Hematopoietic multipotent progenitor cell treated with erythropoietin and hydrocortisone succinate and interleukin-3 and kit ligand, for 15 days (in vitro differentiated cells): ENCODE results near the gene PUS1.
"Not testable (repeated sequence)": the region's sequence is repeated elsewhere in the genome, so short reads cannot be mapped to it uniquely, and the experiment has no call there.

ENCODE experiments used
- DNase-seq: peaks from one replicate; pipeline ENCODE4 v3.0.0-alpha.2; 2015; ENCODE audit warnings: low spot score

The PUS1 gene

DNA sequence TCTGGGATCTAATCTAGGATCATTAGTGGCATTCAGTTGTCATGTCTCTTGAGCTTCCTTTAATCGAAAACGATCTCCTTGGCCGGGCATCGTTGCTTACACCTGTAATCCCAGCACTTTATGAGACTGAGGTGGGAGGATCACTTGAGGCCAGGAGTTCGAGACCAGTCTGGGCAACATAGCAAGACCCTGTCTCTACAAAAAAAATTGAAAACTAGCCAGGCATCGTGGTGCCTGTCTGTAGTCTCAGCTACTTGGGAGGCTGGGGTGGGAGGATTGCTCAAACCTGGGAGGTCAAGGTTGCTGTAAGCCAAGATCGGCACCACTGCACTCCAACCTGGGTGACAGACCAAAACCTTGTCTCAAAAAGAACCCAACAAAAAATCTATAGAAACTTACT is 9.0 kb downstream of the PUS1 start:
- no peak for DNase-seq

DNA sequence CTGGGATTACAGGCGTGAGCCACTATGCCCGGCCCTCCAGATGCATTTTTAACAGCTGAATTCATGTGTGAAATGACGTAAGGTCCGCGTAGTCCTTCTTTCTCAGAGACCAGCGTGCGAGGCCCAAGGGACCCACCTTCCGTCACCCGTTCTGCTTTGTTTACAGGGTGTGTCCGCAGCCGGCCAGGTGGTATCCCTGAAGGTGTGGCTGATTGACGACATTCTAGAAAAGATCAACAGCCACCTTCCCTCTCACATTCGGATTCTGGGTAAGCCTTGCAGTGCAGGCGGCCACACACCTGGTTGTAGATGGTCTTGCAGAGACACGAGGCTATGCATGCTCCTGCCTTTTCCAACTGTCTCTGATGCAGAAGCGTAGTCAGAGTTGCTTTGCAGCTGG is 9.9 kb downstream of the PUS1 start:
- DNase-seq: no peak

DNA sequence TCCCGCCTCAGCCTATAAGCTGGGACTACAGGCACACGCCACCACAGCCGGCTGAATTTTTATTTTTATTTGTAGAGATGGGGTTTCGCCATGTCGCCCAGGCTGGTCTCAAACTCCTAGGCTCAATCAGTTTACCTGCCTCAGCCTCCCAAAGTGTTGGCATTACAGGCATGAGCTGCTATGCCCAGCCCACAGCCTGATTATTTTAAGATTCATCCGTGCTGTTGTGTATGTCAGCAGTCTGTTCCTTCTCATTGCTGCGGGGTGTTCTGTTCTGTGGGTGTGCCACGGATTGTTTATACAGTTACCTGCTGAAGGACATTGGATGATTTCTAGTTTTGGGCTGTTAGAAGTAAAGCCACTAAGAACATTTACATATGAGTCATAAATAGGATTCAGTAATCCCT is 11.1 kb downstream of the PUS1 start:
- DNase-seq: no peak

DNA sequence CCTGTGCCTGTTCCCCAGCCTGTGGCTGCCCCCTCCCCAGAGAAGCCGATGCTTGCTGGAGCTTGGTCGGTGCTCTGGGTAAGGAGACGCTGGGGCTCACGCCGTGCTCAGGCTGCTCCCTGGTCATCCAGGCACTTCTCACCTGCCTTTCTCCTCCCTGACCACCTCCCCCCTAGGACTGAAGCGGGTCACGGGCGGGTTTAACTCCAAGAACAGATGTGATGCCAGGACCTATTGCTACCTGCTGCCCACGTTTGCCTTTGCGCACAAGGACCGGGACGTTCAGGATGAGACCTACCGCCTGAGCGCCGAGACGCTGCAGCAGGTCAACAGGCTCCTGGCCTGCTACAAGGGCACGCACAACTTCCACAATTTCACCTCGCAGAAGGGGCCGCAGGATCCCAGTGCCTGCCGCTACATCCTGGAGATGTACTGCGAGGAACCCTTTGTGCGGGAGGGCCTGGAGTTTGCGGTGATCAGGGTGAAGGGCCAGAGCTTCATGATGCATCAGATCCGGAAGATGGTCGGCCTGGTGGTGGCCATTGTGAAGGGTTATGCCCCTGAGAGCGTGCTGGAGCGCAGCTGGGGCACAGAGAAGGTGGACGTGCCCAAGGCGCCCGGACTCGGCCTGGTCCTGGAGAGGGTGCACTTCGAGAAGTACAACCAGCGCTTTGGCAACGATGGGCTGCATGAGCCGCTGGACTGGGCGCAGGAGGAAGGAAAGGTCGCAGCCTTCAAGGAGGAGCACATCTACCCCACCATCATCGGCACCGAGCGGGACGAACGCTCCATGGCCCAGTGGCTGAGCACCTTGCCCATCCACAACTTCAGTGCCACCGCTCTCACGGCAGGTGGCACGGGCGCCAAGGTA is 12.3 kb downstream of the PUS1 start:
- DNase-seq: no peak

DNA sequence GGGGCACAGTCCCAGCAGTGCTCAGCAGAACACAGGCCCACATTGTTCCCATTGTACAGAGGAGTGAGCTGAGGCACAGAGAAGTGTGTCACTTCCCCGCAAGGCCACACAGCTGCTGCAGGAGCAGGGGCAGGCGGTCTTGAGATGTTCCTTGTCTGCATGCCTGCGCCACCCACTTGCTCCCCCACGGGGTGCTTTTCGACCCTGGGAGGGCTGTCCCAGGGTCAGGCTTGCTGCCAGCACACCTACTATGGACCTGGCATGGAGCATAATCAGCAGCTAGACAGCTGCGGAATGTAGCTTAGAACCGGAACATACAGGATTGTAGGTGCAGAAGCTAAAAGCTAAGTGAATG is 12.9 kb downstream of the PUS1 start:
- no peak for DNase-seq

DNA sequence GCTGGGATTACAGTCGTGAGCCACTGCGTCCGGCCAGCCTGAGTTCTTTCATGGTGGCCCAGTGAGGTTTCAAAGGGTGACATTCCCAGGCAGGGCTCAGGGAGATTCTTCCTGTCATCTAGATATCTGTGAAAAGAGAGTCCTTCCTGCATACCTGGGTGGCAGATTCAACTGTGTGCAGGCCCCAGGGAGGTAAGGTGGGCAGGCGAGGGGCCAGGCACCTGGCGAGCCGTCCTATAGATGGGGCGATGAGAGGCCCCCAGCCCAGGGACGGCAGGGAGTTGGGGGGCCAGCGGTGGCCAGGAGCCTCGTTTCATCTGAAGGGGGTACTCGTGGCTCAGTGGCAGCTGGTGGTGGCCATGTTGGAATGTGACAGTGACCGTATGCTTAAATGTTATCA is 13.6 kb downstream of the PUS1 start:
- no peak for DNase-seq

DNA sequence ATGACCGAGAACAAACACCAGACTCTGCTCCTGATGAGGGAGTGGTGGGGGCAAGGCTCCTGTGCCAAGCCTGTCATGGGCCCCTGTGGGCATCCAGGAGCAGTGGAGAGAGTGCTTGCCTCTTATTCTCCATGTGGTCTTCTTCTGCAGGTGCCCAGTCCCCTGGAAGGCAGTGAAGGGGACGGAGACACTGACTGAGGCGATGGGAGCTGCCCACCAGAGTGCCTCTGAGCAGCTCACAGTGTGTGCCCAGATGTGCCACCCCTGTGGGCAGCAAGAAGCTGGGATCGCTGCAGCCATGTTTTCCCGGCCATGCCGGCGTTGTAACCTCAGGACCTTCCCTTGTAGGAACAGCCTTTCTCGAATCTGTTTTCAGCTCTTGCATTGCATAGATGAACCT is 14.3 kb downstream of the PUS1 start:
- no peak for DNase-seq

DNA sequence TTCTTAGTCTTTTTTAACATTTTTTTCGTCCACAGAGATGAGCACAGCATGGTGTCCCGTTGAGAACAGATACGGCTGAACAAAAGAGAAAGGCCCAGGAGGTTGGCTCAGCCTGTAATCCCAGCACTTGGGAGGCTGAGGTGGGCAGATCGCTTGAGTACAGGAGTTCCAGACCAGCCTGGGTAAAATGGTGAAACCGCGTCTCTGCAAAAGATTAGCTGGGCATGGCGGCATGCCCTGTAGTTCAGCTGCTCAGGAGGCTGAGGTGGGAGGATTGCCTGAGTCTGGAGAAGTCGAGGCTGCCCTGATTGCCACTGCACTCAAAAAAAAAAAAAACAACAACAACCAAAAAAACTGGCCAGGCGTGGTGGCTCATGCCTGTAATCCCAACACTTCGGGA is 14.8 kb downstream of the PUS1 start:
- DNase-seq: no peak

DNA sequence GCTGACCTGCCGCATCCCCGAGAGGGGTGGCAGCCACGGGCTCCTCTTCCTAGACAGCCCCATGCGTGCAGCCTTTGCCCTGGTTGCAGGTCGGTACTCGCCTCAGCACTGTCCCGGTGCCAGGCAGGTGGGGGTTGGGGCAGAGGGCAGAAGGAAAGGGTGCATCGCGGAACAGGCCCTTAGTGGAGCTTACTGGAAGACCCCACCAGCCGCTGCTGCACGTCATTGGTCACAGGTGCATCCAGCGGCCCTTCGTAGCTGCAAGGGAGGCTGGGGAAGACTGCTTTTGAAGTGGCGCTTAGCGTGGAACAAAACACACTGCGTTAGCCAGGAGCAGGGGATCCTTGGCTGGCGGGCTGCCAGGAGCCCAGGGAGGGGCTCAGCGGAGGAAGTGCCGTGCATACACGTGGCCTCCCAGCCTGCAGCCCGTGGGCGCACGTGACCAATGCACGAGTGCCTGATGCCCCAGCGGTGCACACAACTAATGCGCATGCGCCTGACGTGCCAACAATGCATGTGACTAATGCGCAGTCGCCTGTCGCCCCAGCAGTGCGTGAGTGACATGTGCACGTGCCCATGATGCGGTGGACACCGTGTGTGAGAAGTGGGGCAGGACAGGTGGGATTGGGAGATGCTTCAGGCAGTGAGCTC is 15.7 kb downstream of the PUS1 start:
- no peak for DNase-seq

DNA sequence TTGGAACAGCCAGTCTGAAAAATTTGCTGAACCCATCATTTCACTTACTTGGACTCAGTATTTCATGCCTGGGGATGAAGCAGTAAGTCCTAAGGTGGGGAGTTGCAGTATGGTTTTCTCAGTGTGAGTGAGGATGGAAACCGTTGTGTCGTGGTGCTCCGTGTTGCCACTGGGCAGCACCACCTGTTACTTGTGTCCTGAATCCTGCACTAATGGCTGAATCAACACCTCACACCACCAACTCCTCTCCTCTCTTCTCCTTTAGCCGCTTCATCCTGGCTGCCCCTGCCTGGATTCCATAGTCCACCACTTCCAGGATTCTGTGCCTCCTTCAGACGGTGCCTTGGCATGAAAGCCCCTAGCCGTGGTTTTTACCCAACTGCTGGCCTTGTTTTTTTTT is 17.7 kb downstream of the PUS1 start:
- DNase-seq: no peak

DNA sequence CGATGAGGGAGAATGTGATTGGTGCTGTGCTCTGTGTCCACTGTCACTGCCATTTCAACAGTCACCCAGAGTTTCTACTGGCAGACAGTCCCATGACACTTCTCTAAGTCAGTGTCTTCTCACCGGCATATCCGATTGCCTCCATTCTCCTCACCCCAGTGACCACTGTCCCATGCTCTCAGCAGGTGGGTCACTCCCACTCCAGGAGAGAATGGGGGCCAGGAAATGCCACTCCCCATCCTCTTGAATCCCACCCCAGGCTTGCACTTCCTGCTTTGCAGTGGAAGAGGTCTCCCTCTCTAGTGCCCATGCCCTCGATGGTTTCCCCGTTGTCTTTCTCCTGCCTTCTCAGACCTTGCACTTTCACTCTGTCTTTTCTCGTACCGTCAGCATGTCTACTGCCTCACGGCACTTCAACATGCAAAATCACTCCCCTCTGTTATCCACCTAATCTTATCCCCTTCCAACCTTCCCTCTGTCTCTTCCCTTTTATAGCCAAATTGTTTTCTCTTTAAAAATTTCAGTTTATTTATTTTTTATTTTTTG is 18.5 kb downstream of the PUS1 start:
- no peak for DNase-seq

DNA sequence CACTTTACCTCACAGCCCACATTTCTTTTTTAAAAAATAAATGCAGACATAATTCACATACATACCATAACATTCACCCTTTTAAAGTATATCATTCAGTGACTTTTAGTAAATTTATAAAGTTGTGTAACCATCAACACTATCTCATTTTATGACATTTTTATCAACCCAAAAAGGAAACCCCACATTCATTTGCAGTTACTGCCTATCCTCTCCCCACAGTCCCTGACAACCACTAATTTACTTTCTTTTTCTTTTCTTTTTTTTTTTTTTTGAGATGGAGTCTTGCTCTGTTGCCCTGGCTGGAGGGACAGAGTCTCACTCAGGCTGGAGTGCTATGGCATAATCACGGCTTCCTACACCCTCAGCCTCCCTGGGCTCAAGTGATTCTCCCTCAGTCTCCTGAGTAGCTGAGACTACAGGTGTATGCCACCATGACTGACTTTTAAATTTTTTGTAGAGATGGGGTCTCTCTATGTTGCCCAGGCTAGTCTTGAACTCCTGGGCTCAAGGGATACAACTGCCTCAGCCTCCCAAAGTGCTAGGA is 19.2 kb downstream of the PUS1 start:
- no peak for DNase-seq

DNA sequence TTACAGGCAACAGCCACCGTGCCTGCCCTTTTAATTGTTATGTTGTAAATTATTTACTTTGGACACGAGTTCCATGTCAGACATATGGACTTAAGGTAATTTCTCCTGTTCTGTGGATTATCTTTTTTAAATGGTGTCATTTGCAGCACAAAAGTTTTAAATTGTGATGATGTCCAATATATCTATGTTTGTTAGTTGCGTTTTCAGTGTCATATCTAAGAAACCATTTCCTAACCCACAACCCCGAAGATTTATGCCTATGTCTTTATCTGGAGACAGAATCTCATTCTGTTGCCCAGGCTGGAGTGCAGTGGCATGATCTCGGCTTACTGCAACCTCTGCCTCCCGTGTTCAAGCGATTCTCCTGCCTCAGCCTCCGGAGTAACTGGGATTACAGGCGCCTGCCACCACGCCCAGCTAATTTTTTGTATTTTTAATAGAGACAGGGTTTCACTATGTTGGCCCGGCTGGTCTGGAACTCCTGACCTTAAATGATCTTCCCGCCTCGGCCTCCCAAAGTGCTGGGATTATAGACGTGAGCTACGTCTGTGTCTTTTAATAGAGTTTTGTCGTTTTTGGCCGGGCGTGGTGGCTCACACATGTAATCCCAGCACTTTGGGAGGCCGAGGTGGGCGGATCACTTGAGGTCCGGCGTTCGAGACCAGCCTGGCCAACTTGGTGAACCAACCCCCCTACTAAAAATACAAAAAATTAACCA is 19.8 kb downstream of the PUS1 start:
- DNase-seq: not testable (repeated sequence)

DNA sequence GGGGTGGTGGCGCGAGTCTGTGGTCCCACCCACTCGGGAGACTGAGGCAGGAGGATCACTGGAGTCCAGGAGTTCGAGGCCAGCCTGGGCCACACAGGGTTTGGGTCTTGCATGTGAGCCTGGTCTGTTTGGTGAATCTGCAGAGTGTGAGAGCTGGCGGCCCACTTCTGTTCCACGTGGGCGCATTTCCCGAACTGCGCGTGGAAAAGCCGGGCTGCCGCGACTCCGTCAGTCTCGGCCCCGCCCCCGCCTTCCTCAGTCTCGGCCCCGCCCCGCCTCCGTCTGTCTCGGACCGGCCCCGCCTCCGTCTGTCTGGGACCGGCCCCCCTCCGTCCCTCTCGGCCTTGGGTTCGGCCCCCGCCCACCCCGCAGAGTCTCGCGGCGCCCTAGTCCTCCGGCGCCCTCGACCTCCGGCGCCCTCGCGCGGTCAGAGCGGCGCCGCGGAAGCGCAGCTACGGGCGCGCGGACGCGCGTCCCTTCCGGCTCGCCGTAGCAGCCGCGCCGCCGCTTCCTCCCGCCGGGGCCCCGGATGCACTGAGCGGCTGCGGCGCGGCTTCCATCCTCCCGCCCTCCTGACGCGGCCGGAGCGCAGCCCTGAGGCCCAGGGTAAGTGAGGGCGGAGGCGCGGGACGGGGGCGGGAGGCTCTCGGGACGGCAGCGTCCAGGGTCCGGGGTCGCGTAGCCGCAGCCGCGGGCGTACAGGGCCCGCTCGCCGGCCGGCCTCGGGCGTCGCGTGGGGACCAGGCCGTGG is 20.5 kb downstream of the PUS1 start, which contains the start of gene EP400:
Gene EP400 (plus strand): TSS at position 512 of the 751 bp plus-strand sequence. CDS start 10,678 bp downstream, outside the sequence.
- peak; percentile 91 for DNase-seq

DNA sequence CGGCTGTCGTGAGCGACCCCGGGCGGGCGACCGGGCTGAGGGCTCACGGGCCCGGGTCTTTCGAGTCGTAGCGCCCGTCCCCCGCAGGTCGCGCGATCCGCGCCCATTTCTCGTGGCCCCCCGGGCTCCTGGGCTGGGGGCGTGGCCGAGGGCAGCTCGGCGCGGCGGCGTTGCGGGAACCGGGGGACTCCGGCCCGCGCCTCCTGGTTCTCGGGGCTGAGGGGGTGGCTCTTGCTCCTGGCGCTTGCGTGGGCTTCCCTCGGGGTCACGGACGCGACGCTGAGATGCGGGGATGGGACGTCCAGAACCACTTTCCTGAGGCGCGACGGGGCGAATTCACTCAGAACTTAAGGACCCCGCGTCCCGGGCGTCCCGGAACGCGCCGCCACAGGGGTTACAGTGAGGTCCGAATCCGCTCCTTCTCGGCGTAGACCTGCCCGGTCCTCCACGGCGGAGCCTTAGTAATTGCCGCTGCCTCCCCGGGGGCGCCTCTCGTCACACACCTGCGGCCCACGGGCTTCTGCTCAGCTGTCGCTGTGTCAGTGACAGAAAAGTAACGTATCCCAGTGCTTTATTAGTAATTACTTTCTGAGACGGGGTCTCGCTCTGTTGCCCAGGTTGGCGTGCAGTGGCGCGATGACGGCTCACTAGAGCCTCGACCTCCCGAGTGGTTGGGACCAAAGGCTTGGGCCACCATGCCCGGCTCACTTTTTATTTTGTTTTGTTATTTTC is 21.3 kb downstream of the PUS1 start:
- DNase-seq: peak; percentile 26

DNA sequence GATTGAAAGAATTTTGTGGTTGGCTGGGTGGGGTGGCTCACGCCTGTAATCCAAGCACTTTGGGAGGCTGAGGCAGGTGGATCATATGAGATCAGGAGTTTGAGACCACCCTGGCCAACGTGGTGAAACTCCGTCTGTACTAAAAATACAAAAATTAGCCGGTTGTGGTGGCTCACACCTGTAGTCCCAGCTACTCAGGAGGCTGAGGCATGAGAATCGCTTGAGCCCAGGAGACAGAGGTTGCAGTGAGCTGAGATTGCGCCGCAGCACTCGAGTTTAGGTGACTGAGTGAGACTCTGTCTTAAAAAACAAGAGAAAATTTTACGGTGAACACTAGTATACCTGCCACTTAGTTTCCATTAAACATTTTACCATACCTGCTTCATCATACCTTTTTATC is 24.7 kb downstream of the PUS1 start:
- DNase-seq: not testable (repeated sequence)

DNA sequence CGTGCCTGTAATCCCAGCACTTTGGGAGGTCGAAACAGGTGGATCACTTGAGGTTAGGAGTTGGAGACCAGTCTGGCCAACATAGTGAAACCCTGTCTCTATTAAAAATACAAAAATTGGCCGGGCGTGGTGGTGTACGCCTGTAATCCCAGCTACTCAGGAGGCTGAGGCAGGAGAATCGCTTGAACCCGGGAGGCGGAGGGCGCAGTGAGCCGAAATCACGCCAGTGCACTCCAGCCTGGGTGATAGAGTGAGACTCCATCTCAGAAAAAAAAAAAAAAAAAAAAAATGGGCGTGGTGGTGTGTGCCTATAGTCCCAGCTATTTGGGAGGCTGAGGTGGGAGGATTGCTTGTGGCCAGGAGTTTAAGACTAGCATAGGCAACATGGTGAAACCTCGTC is 25.4 kb downstream of the PUS1 start:
- DNase-seq: not testable (repeated sequence)

DNA sequence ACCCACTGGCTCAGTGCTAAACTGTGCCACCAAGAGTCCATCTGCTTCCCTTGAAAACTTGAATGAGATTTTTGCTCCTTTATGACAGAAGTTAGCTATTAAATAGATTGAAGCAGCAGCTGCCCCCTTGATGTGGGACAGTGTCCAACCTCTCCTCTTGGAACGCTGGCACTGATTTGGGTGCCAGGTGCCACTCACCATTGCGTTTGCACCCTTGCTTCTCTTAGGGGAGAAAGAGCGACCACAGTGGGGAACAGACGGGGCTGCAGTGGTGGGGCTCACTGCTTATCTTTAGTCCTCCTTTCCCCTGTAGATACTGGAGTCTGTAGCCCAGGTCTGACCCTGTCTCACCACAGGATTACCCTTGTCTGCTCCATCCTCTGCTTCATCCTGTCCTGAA is 30.0 kb downstream of the PUS1 start:
- DNase-seq: no peak

DNA sequence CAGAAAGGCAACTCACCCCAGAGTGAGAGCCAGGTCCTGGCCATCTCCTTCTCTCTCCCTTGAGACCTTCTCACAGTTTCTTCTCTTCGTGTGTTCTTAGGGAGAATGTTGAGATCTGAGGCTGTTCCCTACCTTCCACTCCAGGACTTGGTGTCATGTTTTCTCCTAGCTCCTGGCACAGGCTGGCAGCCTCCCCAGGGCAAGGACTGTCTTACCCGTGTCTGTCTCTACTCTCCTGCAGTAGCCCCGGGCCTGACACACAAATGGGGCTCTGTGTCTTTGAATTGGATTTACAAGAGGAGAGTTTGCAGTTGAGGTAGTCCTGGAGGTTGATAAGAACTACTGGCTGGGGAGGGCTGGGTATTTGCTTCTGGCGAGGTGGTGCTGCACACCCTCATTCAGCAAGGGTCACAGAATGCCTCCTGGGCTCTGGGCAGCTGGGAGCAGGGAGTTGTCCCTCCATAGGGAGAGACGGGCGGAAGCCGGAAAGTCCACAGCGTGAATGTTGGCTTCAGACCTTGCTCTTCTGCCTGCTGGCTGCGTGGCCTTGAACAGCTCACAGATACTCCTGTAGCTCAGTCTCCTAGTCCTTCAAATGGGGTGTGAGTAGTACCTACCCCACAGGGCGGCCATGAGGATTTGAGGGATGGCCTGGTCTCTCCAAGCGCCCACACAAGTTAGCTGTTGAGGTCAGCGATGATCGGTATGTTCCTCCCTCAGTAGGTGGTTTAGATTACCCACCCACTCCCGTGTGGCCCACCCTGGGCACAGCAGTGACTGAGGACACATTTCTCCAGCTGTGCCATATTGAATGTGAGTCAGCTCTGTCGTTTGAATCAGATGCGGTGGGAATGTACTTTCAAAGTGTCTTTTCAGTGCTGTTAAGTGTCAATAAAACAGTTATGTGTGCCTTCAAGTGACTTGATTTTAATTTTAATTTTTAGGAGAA is 30.8 kb downstream of the PUS1 start:
- DNase-seq: no peak
